ENCODE measurements around the gene GAB1. TPM values are rescaled to one million over a fixed set of nuclear protein-coding genes. Genes with fewer than 3 reads are reported as not detected.

Gene GAB1
- total RNA-seq, 1 experiment from 2014 or later, result 14.1 TPM

DNA sequence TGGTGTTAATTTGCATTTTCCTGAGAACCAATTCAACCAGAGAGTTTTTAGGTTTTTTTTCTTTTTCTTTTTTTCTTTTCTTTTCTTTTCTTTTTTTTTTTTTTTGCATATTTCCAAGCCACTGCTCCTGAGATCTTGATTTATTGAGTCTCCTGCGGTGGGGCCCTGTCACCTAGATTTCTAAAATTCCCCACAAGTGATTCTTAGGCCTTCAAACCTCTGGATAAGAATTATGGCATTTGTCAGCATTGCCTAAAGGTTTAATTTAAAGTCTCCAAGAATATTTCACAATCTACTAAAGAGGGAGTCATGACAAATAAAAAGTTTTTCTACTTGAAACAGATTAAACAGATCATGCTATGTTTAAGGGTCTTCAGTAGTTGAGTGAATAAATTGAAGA, 84.9 kb downstream of the GAB1 start:
- no peak for DNase-seq
- Histone ChIP-seq H3K27me3 (ENCODE audit: control insufficient read depth, insufficient read depth, low read length) (no peaks in the 10 kb centered on the region), H3K36me3 (replicated peaks; ENCODE audit: control insufficient read depth, insufficient read depth, low read length) (no peaks in the 10 kb centered on the region), H3K4me3 (ENCODE audit: insufficient read depth, low read depth, low read length) (no peak overlapping the region)

DNA sequence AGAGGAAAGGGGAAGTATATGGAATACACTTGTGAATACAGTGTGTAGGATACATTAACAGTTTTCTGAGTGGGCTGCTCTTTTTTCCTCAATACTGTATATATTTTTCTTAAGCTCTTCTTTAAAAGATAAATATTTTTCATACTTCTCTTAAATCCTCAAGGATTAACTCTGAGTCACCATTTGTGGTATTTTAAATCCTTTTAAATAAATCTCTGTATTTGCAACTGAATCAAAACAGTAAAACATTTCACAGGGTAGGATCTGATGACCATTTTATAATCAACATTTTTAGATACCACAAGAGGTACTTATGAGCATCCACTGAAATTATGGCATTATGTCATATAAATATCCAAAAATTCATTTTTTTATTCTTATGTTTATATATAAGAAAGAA, 87.6 kb downstream of the GAB1 start:
- H3K36me3 ChIP-seq (replicated peaks; ENCODE audit: control insufficient read depth, insufficient read depth, low read length), result no peaks in the 10 kb centered on the region
- no peak for DNase-seq
- H3K4me3 ChIP-seq (ENCODE audit: insufficient read depth, low read depth, low read length), result no peak overlapping the region
- no peaks in the 10 kb centered on the region for H3K27me3 ChIP-seq (ENCODE audit: control insufficient read depth, insufficient read depth, low read length)

DNA sequence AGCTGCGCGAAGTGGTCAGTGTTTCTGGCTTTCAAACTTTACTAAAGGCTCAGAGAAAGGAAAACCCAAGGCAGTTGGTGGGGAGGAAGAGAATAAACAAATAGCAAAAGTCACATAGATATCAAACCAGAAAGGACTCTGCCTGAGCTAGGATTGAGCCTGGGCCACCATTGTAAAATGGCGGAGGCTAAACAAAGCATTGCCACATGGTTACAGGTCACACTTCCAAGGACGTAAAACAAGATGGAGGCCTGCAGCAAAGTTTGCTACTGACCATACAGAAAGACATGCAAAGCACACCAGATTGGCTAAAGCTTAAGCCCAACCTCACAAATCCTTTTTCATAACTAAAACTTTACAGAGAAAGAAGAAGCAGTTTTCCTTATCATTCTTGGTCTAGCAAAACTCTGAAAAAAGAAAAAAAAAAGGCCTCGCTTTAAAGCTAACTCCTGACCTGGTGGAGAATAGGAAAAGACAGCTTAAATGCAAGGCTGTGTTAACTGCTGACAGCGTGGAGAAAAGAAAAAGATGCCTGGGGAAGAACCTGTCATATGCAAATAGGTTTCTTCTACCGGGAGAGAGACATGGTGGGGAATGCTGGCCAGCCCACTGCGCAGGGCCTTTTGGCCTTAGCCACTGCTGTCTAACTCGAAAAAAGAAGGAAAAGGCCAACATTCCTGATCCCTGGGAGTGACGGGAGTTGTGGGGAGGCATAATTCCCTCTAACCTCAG, 95.0 kb downstream of the GAB1 start:
- H3K4me3 ChIP-seq (ENCODE audit: insufficient read depth, low read depth, low read length), result no peak overlapping the region
- H3K27me3 ChIP-seq (ENCODE audit: control insufficient read depth, insufficient read depth, low read length), result no peaks in the 10 kb centered on the region
- peak; percentile 35 for DNase-seq
- no peaks in the 10 kb centered on the region; the same call in 1 of the 2 replicates for H3K36me3 ChIP-seq (replicated peaks; ENCODE audit: control insufficient read depth, insufficient read depth, low read length)

DNA sequence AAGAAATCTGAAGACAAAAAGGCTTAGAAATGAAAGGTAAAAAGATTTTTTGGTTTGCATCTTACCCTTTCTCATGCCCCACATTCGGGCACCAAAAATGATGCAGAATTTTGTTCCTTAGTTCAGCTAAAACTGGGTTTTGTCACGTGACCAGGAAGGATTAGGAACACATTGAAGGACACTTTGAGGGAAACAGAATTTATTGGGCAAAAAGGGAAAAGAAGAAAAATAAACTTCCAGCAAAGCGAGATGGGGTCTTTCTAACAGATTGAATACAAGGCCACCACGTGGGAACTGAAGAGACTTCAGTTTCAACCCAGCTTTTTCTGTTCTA, 95.5 kb downstream of the GAB1 start:
- Histone ChIP-seq H3K4me3 (ENCODE audit: insufficient read depth, low read depth, low read length) (no peak overlapping the region), H3K36me3 (replicated peaks; ENCODE audit: control insufficient read depth, insufficient read depth, low read length) (no peaks in the 10 kb centered on the region; the same call in 1 of the 2 replicates), H3K27me3 (ENCODE audit: control insufficient read depth, insufficient read depth, low read length) (no peaks in the 10 kb centered on the region)
- DNase-seq, result no peak

DNA sequence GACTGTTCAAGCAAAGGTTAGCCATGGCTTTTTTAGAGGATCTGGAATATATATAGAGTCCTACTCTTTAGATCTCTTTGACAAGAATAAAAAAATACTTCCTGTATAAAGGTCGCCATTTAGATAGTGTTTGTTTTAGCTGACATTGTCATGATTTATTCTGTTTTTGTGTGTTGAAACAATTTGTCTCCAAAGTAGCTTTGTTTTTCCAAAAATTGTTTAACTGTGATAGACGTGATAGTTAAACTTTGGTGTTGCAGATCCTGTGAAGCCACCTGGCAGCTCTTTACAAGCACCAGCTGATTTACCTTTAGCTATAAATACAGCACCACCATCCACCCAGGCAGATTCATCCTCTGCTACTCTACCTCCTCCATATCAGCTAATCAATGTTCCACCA, 96.6 kb downstream of the GAB1 start:
- H3K4me3 ChIP-seq (ENCODE audit: insufficient read depth, low read depth, low read length), result no peak overlapping the region
- no peak for DNase-seq
- H3K36me3 ChIP-seq (replicated peaks; ENCODE audit: control insufficient read depth, insufficient read depth, low read length), result no peaks in the 10 kb centered on the region; the same call in 1 of the 2 replicates
- no peaks in the 10 kb centered on the region for H3K27me3 ChIP-seq (ENCODE audit: control insufficient read depth, insufficient read depth, low read length)

DNA sequence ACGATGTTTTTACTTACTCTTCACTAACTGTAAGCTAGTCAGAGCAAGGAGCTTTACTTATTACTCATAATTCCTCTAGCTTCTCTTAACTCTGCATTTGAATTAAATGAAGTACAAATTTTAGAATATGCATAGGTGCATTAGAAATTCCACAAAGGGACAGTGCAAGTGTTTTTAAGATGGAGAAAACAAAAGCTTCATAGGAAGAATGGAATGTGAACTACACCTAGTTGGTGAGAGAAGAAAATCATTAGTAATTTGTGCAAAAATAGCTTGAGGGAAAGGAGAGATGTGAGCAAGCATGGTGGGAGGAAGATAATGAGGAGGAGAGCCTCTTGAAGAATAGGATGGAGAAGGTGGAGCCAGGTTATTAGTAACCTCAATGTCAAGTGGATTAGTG, 99.3 kb downstream of the GAB1 start:
- H3K36me3 ChIP-seq (replicated peaks; ENCODE audit: control insufficient read depth, insufficient read depth, low read length), result no peaks in the 10 kb centered on the region; the same call in 1 of the 2 replicates
- H3K27me3 ChIP-seq (ENCODE audit: control insufficient read depth, insufficient read depth, low read length), result no peaks in the 10 kb centered on the region
- no peak overlapping the region for H3K4me3 ChIP-seq (ENCODE audit: insufficient read depth, low read depth, low read length)
- DNase-seq, result no peak

DNA sequence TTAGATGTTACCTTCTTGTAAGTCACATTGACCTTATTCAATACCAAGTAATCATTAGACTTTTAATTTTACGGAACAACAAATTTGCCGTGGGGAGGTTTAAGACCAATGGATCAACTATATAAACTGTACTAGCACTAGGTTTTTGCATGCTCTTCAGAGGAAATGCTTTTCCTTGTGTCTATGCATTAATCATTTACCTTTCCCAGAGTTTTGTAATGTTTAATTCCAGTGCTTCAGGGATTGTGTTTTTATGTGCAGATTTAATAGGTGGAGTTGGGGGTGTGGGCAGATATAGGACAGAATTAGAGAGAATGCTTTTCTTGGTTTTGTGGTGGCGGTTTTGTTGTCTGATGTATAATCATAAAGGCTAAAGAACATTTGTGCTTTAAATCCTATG, 100.8 kb downstream of the GAB1 start:
- Histone ChIP-seq H3K4me3 (ENCODE audit: insufficient read depth, low read depth, low read length) (no peak overlapping the region), H3K27me3 (ENCODE audit: control insufficient read depth, insufficient read depth, low read length) (no peaks in the 10 kb centered on the region), H3K36me3 (replicated peaks; ENCODE audit: control insufficient read depth, insufficient read depth, low read length) (no peaks in the 10 kb centered on the region; the same call in 1 of the 2 replicates)
- no peak for DNase-seq

DNA sequence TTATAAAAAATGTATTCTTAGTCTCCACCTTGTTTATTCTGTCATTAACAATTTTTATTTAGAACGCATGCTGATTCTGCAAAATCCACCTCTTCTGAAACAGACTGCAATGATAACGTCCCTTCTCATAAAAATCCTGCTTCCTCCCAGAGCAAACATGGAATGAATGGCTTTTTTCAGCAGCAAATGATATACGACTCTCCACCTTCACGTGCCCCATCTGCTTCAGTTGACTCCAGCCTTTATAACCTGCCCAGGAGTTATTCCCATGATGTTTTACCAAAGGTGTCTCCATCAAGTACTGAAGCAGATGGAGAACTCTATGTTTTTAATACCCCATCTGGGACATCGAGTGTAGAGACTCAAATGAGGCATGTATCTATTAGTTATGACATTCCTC, 101.3 kb downstream of the GAB1 start:
- H3K27me3 ChIP-seq (ENCODE audit: control insufficient read depth, insufficient read depth, low read length), result no peaks in the 10 kb centered on the region
- DNase-seq, result no peak
- H3K4me3 ChIP-seq (ENCODE audit: insufficient read depth, low read depth, low read length), result no peak overlapping the region
- no peaks in the 10 kb centered on the region; the same call in 1 of the 2 replicates for H3K36me3 ChIP-seq (replicated peaks; ENCODE audit: control insufficient read depth, insufficient read depth, low read length)

DNA sequence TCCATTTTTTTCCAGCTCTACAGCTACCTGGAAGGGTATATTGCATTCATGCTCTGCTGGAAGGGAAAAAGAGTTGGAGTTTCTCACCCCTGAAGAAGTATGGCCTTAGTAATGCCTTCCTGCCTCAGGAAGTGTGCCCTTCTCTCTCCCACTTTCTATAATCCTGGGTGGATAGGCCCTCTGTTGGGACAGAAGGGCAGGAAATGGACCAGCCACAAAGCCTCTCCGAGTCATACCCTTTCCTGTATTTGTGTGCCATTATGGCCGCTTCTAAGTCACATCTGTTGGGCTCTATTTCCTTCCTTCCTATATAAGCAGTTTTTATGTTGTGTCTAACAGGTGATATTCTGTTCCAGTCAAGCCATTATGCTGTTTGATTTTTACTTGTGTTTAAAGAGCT, 102.0 kb downstream of the GAB1 start:
- Histone ChIP-seq H3K27me3 (ENCODE audit: control insufficient read depth, insufficient read depth, low read length) (no peaks in the 10 kb centered on the region), H3K4me3 (ENCODE audit: insufficient read depth, low read depth, low read length) (no peak overlapping the region), H3K36me3 (replicated peaks; ENCODE audit: control insufficient read depth, insufficient read depth, low read length) (no peaks in the 10 kb centered on the region; the same call in 1 of the 2 replicates)
- no peak for DNase-seq

DNA sequence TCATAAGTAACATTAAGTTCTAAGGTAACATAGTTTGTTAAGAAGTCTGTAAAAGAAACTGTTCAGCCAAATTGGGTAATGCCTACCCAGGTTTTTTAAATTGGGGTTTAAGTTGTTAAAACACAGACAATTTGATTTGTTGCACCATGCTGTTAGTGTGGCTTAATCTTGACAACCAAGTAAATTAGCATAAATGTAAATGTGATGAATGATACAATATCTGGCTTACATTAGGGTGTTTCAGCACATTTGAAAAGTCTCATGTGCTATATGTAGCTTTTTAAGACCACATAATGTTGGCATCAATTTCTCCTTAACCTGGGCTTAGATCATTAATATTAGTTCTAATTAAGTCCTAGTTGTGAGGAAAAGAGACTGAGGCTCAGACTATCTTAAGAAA, 104.4 kb downstream of the GAB1 start:
- Histone ChIP-seq H3K36me3 (replicated peaks; ENCODE audit: control insufficient read depth, insufficient read depth, low read length) (no peaks in the 10 kb centered on the region; the same call in 1 of the 2 replicates), H3K27me3 (ENCODE audit: control insufficient read depth, insufficient read depth, low read length) (no peaks in the 10 kb centered on the region), H3K4me3 (ENCODE audit: insufficient read depth, low read depth, low read length) (no peak overlapping the region)
- DNase-seq, result no peak

DNA sequence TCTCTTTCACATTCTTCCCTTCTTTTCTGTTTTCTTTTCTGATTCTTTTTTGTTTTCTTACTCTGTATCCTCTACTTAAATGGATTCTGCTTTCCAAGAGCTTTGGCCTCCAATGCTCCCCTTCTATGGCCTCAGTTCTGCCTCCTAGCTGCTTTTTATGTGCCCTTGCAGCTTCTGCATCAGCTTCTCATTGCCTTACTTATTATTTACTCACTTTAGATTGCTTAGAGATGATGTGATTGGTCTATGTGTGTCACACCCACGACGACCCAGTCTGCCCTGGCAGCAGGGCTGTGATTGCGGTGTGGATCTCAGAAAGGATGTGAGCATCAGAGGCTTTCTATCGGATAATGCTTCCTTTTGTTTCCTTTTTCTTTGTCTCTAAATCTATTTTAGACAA, 105.0 kb downstream of the GAB1 start:
- DNase-seq, result no peak
- H3K4me3 ChIP-seq (ENCODE audit: insufficient read depth, low read depth, low read length), result no peak overlapping the region
- no peaks in the 10 kb centered on the region for H3K27me3 ChIP-seq (ENCODE audit: control insufficient read depth, insufficient read depth, low read length)
- no peaks in the 10 kb centered on the region; the same call in 1 of the 2 replicates for H3K36me3 ChIP-seq (replicated peaks; ENCODE audit: control insufficient read depth, insufficient read depth, low read length)

DNA sequence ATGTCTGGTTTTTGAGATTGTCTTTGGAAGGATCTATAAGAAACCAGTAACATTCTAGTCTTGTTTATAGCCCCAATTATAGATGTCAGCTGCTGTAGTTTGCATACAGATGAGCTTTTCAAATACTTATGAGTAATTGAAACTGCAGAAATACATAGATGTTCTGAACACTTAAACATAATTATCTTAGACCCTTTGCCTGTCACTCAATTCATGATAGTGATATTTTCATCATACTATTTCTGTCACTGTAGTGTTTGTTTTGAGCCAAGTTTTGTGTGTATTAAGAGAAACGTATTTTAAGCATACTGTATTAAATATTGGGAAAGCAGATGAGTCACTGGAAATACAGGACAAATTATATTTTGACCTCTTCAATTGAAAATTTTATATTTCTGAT, 107.1 kb downstream of the GAB1 start:
- DNase-seq, result no peak
- no peaks in the 10 kb centered on the region for H3K36me3 ChIP-seq (replicated peaks; ENCODE audit: control insufficient read depth, insufficient read depth, low read length)
- no peak overlapping the region for H3K4me3 ChIP-seq (ENCODE audit: insufficient read depth, low read depth, low read length)
- H3K27me3 ChIP-seq (ENCODE audit: control insufficient read depth, insufficient read depth, low read length), result no peaks in the 10 kb centered on the region

DNA sequence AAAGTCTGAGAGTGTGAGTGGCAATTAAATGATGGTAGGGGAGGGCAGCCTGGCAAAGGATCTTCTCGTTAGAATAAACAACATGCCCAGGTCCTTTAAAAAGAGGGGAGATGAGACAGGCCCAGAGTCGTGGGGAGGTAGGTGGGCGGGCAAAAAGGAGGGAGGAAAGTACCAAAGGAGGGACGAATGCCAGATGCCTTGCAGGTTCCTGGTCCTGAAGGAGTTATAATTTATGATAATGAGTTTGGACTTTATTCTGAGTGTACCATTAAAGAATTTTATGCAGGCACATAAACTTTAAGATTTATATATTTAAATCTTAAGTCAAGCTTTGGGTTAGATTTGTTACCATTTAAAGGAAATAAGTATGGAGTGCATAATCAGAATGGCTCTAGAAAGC, 114.5 kb downstream of the GAB1 start:
- DNase-seq, result no peak
- Histone ChIP-seq H3K36me3 (replicated peaks; ENCODE audit: control insufficient read depth, insufficient read depth, low read length) (no peaks in the 10 kb centered on the region), H3K27me3 (ENCODE audit: control insufficient read depth, insufficient read depth, low read length) (no peaks in the 10 kb centered on the region), H3K4me3 (ENCODE audit: insufficient read depth, low read depth, low read length) (no peak overlapping the region)

DNA sequence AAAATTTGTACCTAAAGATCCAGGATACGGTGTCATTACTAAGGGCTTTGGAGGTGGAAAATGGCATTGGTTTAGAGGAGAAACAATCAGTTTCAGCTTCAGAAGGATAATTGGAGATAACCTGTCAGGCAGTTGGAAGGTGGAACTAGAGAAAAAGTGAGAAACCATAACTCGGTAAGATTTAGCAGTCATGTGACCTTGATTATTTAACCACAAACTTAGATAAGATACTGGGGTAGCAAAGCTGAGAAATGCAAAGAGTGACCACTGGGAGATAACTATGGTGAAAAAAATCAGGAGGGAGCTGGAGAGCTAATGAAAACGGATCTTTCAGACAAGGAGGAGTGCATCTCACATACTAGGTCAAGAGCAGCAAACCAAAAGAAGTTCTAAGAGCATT, 118.5 kb downstream of the GAB1 start:
- no peaks in the 10 kb centered on the region for H3K36me3 ChIP-seq (replicated peaks; ENCODE audit: control insufficient read depth, insufficient read depth, low read length)
- H3K4me3 ChIP-seq (ENCODE audit: insufficient read depth, low read depth, low read length), result no peak overlapping the region
- no peaks in the 10 kb centered on the region for H3K27me3 ChIP-seq (ENCODE audit: control insufficient read depth, insufficient read depth, low read length)
- DNase-seq, result no peak

DNA sequence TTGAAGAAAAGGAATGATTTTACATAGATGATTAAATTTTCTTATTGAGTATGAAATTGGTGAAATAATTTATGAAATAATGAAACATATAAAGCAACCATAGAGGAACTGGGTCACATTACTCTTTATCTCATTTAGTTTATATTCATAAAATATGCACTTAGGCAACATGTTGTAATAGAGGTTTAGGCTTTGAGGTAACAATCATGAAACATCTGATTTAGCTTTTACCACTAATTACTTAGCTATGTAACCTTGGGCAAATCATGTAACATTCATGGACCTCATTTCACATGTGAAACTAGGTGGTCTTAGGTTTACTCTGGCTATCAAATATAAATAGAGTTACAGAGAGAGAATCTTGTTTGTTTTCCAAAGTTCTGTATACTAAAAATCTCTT, 122.3 kb downstream of the GAB1 start:
- DNase-seq, result no peak
- no peaks in the 10 kb centered on the region for H3K27me3 ChIP-seq (ENCODE audit: control insufficient read depth, insufficient read depth, low read length)
- no peak overlapping the region for H3K4me3 ChIP-seq (ENCODE audit: insufficient read depth, low read depth, low read length)
- no peaks in the 10 kb centered on the region; the same call in 1 of the 2 replicates for H3K36me3 ChIP-seq (replicated peaks; ENCODE audit: control insufficient read depth, insufficient read depth, low read length)
